ENCODE results near the gene TMEM229B. TPM values are rescaled to one million over a fixed set of nuclear protein-coding genes. Genes with fewer than 3 reads are reported as not detected.

The TMEM229B gene
- total RNA-seq, 2 experiments from 2014 or later: 24.3 to 25.1 TPM

DNA sequence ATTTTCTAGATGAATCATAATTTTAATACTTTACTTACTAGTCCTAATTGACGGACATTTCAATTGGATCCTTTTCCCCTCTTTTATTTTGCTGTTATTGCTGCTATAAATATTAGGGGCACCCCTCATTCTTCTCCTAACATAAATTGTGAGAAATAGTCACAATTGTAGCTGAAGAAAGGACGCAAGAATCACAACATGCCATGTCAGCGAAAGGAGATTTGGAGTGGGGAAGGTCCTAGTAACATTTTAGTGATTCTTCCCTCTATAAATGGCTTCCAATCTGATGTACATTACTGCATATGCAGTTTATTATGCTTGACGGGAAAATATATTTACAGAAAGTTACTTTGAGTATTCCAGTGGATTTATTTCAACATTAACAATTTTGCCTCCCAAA is 36.9 kb upstream of the TMEM229B start:
- Mint-ChIP-seq H3K36me3 (ENCODE audit: low read depth) (no peaks in the 10 kb centered on the region), H3K4me3 (no peak overlapping the region), H3K27me3 (peaks cover 70% of the 10 kb centered on the region), H3K27ac (no peak overlapping the region), H3K9me3 (no peaks in the 10 kb centered on the region), H3K4me1 (no peaks in the 10 kb centered on the region)
- POLR2A ChIA-PET: interaction anchor here (0.7 kb wide), 1 partner anchor 20 kb away, joined by 3 read pairs; no protein-coding TSS in a partner anchor
- no peak for DNase-seq
- CTCF ChIA-PET: interaction anchor here (1.0 to 2.2 kb wide), 6 partner anchors 10 to 179 kb away, joined by 3 to 8 read pairs (median 5); no protein-coding TSS in a partner anchor

GRCh38 chr14:67524634-67524963 is 36.1 kb upstream of the TMEM229B start:
- Mint-ChIP-seq H3K9me3 (no peaks in the 10 kb centered on the region), H3K4me1 (no peaks in the 10 kb centered on the region), H3K4me3 (no peak overlapping the region), H3K36me3 (ENCODE audit: low read depth) (no peaks in the 10 kb centered on the region), H3K27me3 (peaks cover 69% of the 10 kb centered on the region), H3K27ac (no peak overlapping the region)
- POLR2A ChIA-PET: interaction anchor here (0.6 kb wide), 1 partner anchor 44 kb away, joined by 3 read pairs; no protein-coding TSS in a partner anchor
- CTCF ChIA-PET: no interaction called here
- no peak for DNase-seq

DNA sequence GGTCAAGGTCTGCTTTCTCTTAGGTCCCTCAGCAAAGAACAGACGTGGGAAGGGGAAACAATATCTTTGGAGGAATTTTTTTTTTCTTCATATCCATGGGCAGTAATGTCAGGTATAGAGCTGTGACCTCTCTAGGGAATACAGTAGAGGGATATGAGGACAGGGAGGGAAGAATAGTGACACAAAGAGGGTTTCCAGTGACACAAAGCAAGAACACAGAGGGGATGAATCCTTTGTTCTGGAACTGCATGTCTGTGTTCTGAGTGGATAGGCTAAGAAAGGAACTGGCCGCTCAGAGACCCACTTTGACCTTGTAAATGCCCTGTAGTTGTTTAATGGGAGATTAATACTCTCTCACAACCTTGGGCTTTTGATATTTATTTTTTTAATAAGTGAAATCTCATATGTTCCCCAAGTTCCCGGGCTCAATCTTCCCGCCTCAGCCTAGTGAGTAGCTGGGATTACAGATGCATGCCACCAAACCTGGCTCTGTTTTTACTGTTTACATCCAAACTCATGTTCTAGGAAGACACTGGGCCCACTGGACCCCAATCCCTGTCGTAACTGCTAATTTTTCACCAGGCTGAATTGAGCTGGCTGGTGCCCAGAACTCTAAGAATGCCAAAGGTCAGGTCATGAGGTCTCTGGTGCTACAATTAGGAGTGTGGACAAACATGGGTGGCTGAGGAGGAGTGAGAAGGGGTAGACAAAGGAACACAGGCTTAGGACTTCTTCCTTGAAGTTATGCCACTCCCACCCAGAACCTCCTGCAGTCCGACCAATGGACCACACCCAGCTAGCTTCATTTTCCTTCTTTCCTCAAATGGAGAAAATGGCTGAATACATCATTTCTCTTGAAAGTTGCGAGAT is 35.5 kb upstream of the TMEM229B start:
- Mint-ChIP-seq H3K4me1 (no peaks in the 10 kb centered on the region), H3K27me3 (peaks cover 67% of the 10 kb centered on the region), H3K27ac (no peak overlapping the region), H3K36me3 (ENCODE audit: low read depth) (no peaks in the 10 kb centered on the region), H3K4me3 (no peak overlapping the region), H3K9me3 (no peaks in the 10 kb centered on the region)
- ChIA-PET CTCF (interaction anchor here (0.7 kb wide), 1 partner anchor 76 kb away, joined by 3 read pairs; no protein-coding TSS in a partner anchor), POLR2A (interaction anchor here (0.6 kb wide), 1 partner anchor 43 kb away, joined by 3 read pairs; no protein-coding TSS in a partner anchor)
- no peak for DNase-seq

DNA sequence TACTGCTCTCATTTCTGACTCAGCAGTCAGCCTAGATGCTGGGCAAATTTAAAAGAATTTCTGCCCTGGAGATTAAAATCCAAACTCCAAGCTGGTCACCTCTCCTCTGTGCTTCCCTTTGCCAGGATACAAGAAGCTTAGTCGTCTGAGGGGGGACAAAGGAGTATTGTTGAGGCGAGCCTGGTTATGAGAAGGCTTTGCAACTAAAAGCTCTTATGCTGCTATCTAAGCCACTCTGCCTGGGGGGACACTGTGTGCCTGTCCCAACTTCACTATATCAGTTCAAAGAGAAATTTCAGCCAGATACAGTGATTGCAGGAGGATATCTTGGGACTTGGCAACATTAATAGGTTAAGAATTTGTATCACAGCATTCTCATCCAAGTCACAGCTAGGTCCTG is 33.7 kb upstream of the TMEM229B start:
- Mint-ChIP-seq H3K4me3 (no peak overlapping the region), H3K27ac (no peak overlapping the region), H3K27me3 (peaks cover 73% of the 10 kb centered on the region), H3K4me1 (no peaks in the 10 kb centered on the region), H3K36me3 (ENCODE audit: low read depth) (no peaks in the 10 kb centered on the region), H3K9me3 (no peaks in the 10 kb centered on the region)
- ChIA-PET CTCF (interaction anchor here (1.3 to 1.6 kb wide), 2 partner anchors 16 to 27 kb away, joined by 3 read pairs; no protein-coding TSS in a partner anchor), POLR2A (no interaction called here)
- no peak for DNase-seq

- POLR2A ChIA-PET: no interaction called here
- no peak overlapping the region for H3K4me3 Mint-ChIP-seq
- no peak overlapping the region for H3K27ac Mint-ChIP-seq
- H3K27me3 Mint-ChIP-seq: peaks cover 72% of the 10 kb centered on the region
- H3K9me3 Mint-ChIP-seq: no peaks in the 10 kb centered on the region
- CTCF ChIA-PET: no interaction called here
- H3K36me3 Mint-ChIP-seq (ENCODE audit: low read depth): no peaks in the 10 kb centered on the region
- peaks cover 9% of the 10 kb centered on the region for H3K4me1 Mint-ChIP-seq
- no peak for DNase-seq
Observed at GRCh38 chr14:67520482-67520881, 32.0 kb upstream of the TMEM229B start.

DNA sequence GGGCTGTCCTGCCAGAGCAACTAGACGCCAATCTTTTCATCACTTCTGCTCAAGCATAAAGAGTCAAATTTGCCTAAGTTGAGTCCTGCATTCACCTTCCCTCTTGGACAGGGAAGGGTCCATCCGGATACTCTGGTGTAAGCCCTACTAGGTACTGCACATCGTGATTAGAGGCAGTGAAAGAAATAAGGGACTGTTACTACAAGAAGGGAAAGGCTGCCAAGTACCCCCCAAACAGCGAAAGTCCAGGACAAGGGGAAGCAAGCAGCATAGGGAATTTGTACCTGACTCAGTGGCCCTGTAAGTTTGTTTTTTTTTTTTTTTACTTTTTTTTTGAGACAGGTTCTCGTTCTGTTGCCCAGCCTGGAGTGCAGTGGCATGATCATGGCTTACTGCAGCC is 30.9 kb upstream of the TMEM229B start:
- Mint-ChIP-seq H3K27ac (no peak overlapping the region), H3K4me3 (no peak overlapping the region)
- POLR2A ChIA-PET: no interaction called here

DNA sequence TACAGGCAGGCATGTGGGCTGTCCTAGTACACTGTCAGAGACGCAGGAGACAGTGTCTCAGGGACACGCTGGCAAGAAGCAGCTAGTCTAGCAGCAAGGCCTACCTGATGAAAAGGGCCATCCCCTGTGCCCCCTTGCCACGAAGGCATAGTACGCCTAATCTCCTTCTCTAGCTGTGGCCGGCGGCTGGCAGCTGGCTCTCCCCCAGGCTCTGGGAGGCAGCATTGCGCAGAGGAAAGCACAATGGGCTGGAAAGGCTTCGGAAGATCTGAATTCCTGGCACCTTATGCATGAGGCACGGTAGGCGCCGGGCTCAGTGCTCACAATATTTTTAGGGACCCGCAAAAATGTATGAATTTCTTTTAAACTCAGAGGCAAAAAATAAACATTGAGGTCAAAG is 28.6 kb upstream of the TMEM229B start:
- POLR2A ChIA-PET: no interaction called here
- CTCF ChIA-PET: interaction anchor here (0.7 to 1.9 kb wide), 3 partner anchors 9 to 61 kb away, joined by 3 to 5 read pairs (median 3); no protein-coding TSS in a partner anchor
- Mint-ChIP-seq H3K4me3 (no peak overlapping the region), H3K36me3 (ENCODE audit: low read depth) (no peaks in the 10 kb centered on the region), H3K9me3 (no peaks in the 10 kb centered on the region), H3K27ac (no peak overlapping the region), H3K4me1 (peaks cover 20% of the 10 kb centered on the region), H3K27me3 (peaks cover 54% of the 10 kb centered on the region)
- DNase-seq: no peak

More for the DNA sequence above, 30.9 kb upstream of the TMEM229B start:
- H3K9me3 Mint-ChIP-seq: no peaks in the 10 kb centered on the region
- CTCF ChIA-PET: no interaction called here
- peaks cover 64% of the 10 kb centered on the region for H3K27me3 Mint-ChIP-seq
- peaks cover 12% of the 10 kb centered on the region for H3K4me1 Mint-ChIP-seq
- DNase-seq: no peak
- no peaks in the 10 kb centered on the region for H3K36me3 Mint-ChIP-seq (ENCODE audit: low read depth)

GRCh38 chr14:67516676-67517075 is 28.2 kb upstream of the TMEM229B start:
- POLR2A ChIA-PET: no interaction called here
- peak overlapping the region; percentile 26 for H3K4me3 Mint-ChIP-seq

GRCh38 chr14:67515386-67516079 is 27.0 kb upstream of the TMEM229B start:
- DNase-seq: peak; percentile 28
- H3K9me3 Mint-ChIP-seq: no peaks in the 10 kb centered on the region
- H3K36me3 Mint-ChIP-seq (ENCODE audit: low read depth): no peaks in the 10 kb centered on the region
- H3K4me1 Mint-ChIP-seq: peaks cover 20% of the 10 kb centered on the region
- H3K4me3 Mint-ChIP-seq: peak overlapping the region; percentile 64
- CTCF ChIA-PET: interaction anchor here (1.8 to 1.9 kb wide), 2 partner anchors 11 kb away, joined by 5 to 6 read pairs; no protein-coding TSS in a partner anchor
- peaks cover 56% of the 10 kb centered on the region for H3K27me3 Mint-ChIP-seq
- H3K27ac Mint-ChIP-seq: peak overlapping the region; percentile 41
- POLR2A ChIA-PET: no interaction called here

More at GRCh38 chr14:67516676-67517075, 28.2 kb upstream of the TMEM229B start:
- CTCF ChIA-PET: interaction anchor here (1.2 to 1.8 kb wide), 2 partner anchors 12 to 61 kb away, joined by 3 to 5 read pairs; no protein-coding TSS in a partner anchor
- H3K27me3 Mint-ChIP-seq: peaks cover 57% of the 10 kb centered on the region
- peaks cover 20% of the 10 kb centered on the region for H3K4me1 Mint-ChIP-seq
- no peak for DNase-seq
- H3K9me3 Mint-ChIP-seq: no peaks in the 10 kb centered on the region
- no peak overlapping the region for H3K27ac Mint-ChIP-seq
- no peaks in the 10 kb centered on the region for H3K36me3 Mint-ChIP-seq (ENCODE audit: low read depth)

- H3K4me3 Mint-ChIP-seq: peak overlapping the region; percentile 78
- no peaks in the 10 kb centered on the region for H3K9me3 Mint-ChIP-seq
- DNase-seq: peak; percentile 63
- ChIA-PET POLR2A (no interaction called here), CTCF (interaction anchor here (1.8 to 1.9 kb wide), 2 partner anchors 10 to 12 kb away, joined by 5 to 6 read pairs; no protein-coding TSS in a partner anchor)
- H3K27ac Mint-ChIP-seq: peak overlapping the region; percentile 78
- no peaks in the 10 kb centered on the region for H3K36me3 Mint-ChIP-seq (ENCODE audit: low read depth)
- peaks cover 51% of the 10 kb centered on the region for H3K27me3 Mint-ChIP-seq
- H3K4me1 Mint-ChIP-seq: peaks cover 20% of the 10 kb centered on the region
Observed at GRCh38 chr14:67514650-67515385, 26.3 kb upstream of the TMEM229B start.

GRCh38 chr14:67514203-67514607 is 25.7 kb upstream of the TMEM229B start:
- ChIA-PET POLR2A (no interaction called here), CTCF (interaction anchor here (1.0 to 2.1 kb wide), 5 partner anchors 10 to 20 kb away, joined by 4 to 6 read pairs (median 6); no protein-coding TSS in a partner anchor)
- peak overlapping the region; percentile 31 for H3K27ac Mint-ChIP-seq
- H3K27me3 Mint-ChIP-seq: peaks cover 50% of the 10 kb centered on the region
- no peak for DNase-seq
- peak overlapping the region; percentile 78 for H3K4me3 Mint-ChIP-seq
- H3K4me1 Mint-ChIP-seq: peaks cover 20% of the 10 kb centered on the region
- no peaks in the 10 kb centered on the region for H3K36me3 Mint-ChIP-seq (ENCODE audit: low read depth)
- no peaks in the 10 kb centered on the region for H3K9me3 Mint-ChIP-seq

DNA sequence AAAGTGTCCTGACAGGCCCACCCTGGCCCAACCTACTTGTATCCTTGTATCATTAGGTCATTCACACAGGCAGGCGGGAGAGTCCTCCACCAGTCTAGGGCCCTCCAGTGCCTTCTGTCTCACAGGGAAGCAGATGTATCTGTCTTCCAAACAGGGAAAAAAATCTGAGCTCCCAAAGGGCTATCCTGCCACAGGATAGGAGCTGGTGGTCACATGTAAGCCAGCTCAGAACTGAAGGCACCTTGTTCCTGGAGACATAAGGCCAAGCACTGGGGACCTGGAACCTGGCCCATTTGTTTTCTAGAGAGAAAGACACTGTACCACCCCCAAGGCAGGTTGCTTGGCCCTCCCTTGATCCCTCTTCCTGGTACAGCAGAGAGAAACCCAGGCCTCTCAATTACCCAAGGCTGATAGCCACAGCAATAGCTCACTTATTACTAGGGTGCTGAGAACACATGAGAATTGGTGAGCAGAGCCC is 25.1 kb upstream of the TMEM229B start:
- Mint-ChIP-seq H3K4me3 (peak overlapping the region; percentile 78), H3K9me3 (no peaks in the 10 kb centered on the region), H3K4me1 (peaks cover 20% of the 10 kb centered on the region), H3K36me3 (ENCODE audit: low read depth) (no peaks in the 10 kb centered on the region), H3K27me3 (peaks cover 45% of the 10 kb centered on the region), H3K27ac (peak overlapping the region; percentile 31)
- CTCF ChIA-PET: interaction anchor here (1.0 to 3.2 kb wide), 6 partner anchors 9 to 84 kb away, joined by 3 to 8 read pairs (median 6); partner anchors contain the start of gene PLEKHH1
- DNase-seq: no peak
- POLR2A ChIA-PET: no interaction called here
